ENCODE data around the gene GRPEL1. TPM values are rescaled to one million over a fixed set of nuclear protein-coding genes. Genes with fewer than 3 reads are reported as not detected.
A peak's percentile ranks its signal among the peaks of the same experiment; 100 is the strongest.

GRPEL1 gene
- total RNA-seq, 1 experiment from 2014 or later, result 40.7 TPM

- peaks cover 34 to 85% (median 57%) of the 10 kb centered on the region in 3 experiments; a peak in 6 of 7 replicates for H3K36me3 Mint-ChIP-seq (ENCODE audit: insufficient read depth in 1 of 3, low read depth in 3 of 3)
- no peak overlapping the region for H3K4me3 Mint-ChIP-seq
Measured at GRCh38 chr4:7014815-7015214, 53.0 kb downstream of the GRPEL1 start.

More at GRCh38 chr4:7014815-7015214, 53.0 kb downstream of the GRPEL1 start:
- Histone ChIP-seq H3K4me2 (ENCODE audit: insufficient read depth, insufficient read length, low read length) (no peak overlapping the region), H2BK12ac (ENCODE audit: insufficient read length, low read depth, low read length) (no peak overlapping the region), H2BK120ac (ENCODE audit: low read depth, low read length, poor library complexity, severe bottlenecking) (no peak overlapping the region), H4K8ac (replicated peaks; ENCODE audit: insufficient read length, low read depth, low read length) (no peak overlapping the region), H3K23ac (ENCODE audit: insufficient read length, low read depth, low read length) (no peak overlapping the region), H3K4me1 (ENCODE audit: insufficient read depth, low read length) (no peaks in the 10 kb centered on the region), H3K14ac (ENCODE audit: insufficient read depth, low read length) (no peak overlapping the region), H2AFZ (ENCODE audit: low read length) (no peak overlapping the region), H3K23me2 (ENCODE audit: insufficient read length, low read depth, low read length, poor library complexity, severe bottlenecking) (no peaks in the 10 kb centered on the region), H2BK15ac (ENCODE audit: low read depth, low read length) (no peak overlapping the region), H2BK5ac (ENCODE audit: insufficient read length, low read length) (no peak overlapping the region), H3K9ac (ENCODE audit: extremely low read depth, insufficient read length, low read length) (no peak overlapping the region), H3K56ac (ENCODE audit: insufficient read length, low read depth, low read length) (no peak overlapping the region), H2AK5ac (ENCODE audit: insufficient read length, low read length) (no peak overlapping the region), H4K20me1 (ENCODE audit: control insufficient read depth, insufficient read depth, insufficient read length) (no peaks in the 10 kb centered on the region), H4K91ac (ENCODE audit: insufficient read length, low read depth, low read length) (no peak overlapping the region), H3K27ac (ENCODE audit: insufficient read length, low read depth, low read length) (no peak overlapping the region), H3K79me1 (ENCODE audit: insufficient read depth, low read depth, low read length, poor library complexity, severe bottlenecking) (no peaks in the 10 kb centered on the region), H2BK20ac (ENCODE audit: low read depth, low read length, poor library complexity, severe bottlenecking) (no peak overlapping the region), H3K9me3 (ENCODE audit: control insufficient read depth, low read depth, low read length) (no peaks in the 10 kb centered on the region), H3K18ac (ENCODE audit: insufficient read length, low read depth, low read length) (no peak overlapping the region), H3K4ac (ENCODE audit: low read depth, low read length) (no peak overlapping the region), H4K5ac (ENCODE audit: insufficient read length, low read depth, low read length) (no peak overlapping the region), H3K79me2 (ENCODE audit: insufficient read depth, low read length) (no peaks in the 10 kb centered on the region), H3K27me3 (ENCODE audit: insufficient read depth, low read length) (no peaks in the 10 kb centered on the region), H3T11ph (ENCODE audit: low read length) (no peak overlapping the region)
- TF ChIP-seq, protein P1, sequence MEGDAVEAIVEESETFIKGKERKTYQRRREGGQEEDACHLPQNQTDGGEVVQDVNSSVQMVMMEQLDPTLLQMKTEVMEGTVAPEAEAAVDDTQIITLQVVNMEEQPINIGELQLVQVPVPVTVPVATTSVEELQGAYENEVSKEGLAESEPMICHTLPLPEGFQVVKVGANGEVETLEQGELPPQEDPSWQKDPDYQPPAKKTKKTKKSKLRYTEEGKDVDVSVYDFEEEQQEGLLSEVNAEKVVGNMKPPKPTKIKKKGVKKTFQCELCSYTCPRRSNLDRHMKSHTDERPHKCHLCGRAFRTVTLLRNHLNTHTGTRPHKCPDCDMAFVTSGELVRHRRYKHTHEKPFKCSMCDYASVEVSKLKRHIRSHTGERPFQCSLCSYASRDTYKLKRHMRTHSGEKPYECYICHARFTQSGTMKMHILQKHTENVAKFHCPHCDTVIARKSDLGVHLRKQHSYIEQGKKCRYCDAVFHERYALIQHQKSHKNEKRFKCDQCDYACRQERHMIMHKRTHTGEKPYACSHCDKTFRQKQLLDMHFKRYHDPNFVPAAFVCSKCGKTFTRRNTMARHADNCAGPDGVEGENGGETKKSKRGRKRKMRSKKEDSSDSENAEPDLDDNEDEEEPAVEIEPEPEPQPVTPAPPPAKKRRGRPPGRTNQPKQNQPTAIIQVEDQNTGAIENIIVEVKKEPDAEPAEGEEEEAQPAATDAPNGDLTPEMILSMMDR (conservative IDR thresholded peaks at IDR 0.05), result no peak
- Mint-ChIP-seq H3K27ac (peak overlapping the region in 1 of 3 experiments; percentile 74; a peak in 1 of 7 replicates), H3K9me3 (no peaks in the 10 kb centered on the region; a peak in 1 of 5 replicates), H3K4me1 (peaks cover 2 to 4% of the 10 kb centered on the region in 2 experiments; a peak in 3 of 4 replicates), H3K27me3 (ENCODE audit: low read depth) (no peaks in the 10 kb centered on the region; the same call in 1 of the 2 replicates)
- DNase-seq, result no peak
- no CpG with 5 or more reads among the region's 12 CpGs for WGBS (ENCODE audit: extremely low coverage, insufficient read length, low lambda C conversion rate)

Measured in H9 (cell line).